Measurements from ENCODE around the gene CDC25A.

DNA sequence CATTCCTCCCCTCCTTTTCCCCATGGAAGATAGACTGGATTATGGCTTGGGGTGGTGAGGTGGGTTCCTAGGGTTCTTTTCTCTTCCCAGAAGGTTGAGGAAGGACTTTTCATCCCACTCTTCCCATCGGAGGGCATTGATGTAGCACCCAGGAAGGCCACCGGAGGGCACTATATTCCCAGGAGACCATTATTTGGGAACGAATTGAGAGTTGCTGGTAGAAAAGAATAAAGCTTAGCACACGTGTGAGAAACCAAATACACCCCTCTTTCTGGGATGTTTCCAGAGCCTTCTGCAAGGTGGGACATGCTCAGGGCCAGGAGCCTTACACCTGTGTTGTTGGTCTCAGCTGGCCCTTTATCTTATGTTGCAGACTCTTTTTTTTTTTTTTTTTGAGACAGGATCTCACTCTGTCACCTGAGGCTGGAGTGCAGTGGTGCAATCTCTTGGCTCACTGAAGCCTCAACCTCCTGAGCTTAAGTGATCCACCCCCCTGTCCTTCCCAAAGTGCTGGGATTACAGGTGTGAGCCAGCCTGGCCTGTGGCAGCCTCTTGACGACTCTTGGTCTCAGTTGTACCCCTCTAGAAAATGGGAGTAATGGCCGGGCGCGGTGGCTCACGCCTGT is 6.3 kb upstream of the CDC25A start:
- TF ChIP-seq, protein P1, sequence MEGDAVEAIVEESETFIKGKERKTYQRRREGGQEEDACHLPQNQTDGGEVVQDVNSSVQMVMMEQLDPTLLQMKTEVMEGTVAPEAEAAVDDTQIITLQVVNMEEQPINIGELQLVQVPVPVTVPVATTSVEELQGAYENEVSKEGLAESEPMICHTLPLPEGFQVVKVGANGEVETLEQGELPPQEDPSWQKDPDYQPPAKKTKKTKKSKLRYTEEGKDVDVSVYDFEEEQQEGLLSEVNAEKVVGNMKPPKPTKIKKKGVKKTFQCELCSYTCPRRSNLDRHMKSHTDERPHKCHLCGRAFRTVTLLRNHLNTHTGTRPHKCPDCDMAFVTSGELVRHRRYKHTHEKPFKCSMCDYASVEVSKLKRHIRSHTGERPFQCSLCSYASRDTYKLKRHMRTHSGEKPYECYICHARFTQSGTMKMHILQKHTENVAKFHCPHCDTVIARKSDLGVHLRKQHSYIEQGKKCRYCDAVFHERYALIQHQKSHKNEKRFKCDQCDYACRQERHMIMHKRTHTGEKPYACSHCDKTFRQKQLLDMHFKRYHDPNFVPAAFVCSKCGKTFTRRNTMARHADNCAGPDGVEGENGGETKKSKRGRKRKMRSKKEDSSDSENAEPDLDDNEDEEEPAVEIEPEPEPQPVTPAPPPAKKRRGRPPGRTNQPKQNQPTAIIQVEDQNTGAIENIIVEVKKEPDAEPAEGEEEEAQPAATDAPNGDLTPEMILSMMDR (IDR thresholded peaks at IDR 0.05; ENCODE audit: low read depth, low read length, poor library complexity, severe bottlenecking) = peak; percentile 90
- no peak for TF ChIP-seq EZH2phosphoT487 (IDR thresholded peaks at IDR 0.05; ENCODE audit: borderline replicate concordance, low read length)

Measured in DOHH2 (cell line).